ENCODE data around the gene MEIKIN. TPM values are rescaled to one million over a fixed set of nuclear protein-coding genes. Genes with fewer than 3 reads are reported as not detected.

MEIKIN gene
- total and polyA plus RNA-seq, 2 donors (not counting 3 experiments of a cell fraction or from before 2014, with no cell fraction given) = not detected

- FAIRE-seq (no peak), DNase-seq (ENCODE audit: low read depth, low spot score) (no peak)
- H3K9me3 ChIP-seq (replicated peaks; ENCODE audit: control insufficient read depth, insufficient read depth, low read length) = no peaks in the 10 kb centered on the region
- no peak overlapping the region for H3K27ac ChIP-seq (ENCODE audit: insufficient read depth, low read depth, low read length)
- H3K9ac ChIP-seq (replicated peaks; ENCODE audit: extremely low read depth, insufficient read depth, low read length) = no peak overlapping the region
- ChIA-PET CTCF (no interaction called here), POLR2A (no interaction called here)
- no TSS peak for BruUV-seq (replicated peaks)
- peaks cover 1 to 2% of the 10 kb centered on the region in 2 experiments for H3K27me3 ChIP-seq (ENCODE audit: control insufficient read depth in 2 of 2, insufficient read depth in 2 of 2, low read length in 2 of 2)
- no peaks in the 10 kb centered on the region for H3K9me1 ChIP-seq (replicated peaks; ENCODE audit: control insufficient read depth, extremely low read depth, insufficient read depth, low read length)
- H3K79me2 ChIP-seq (ENCODE audit: control insufficient read depth, insufficient read depth, low read length) = no peaks in the 10 kb centered on the region
- TF ChIP-seq FOS (IDR thresholded peaks at IDR 0.05; ENCODE audit: borderline replicate concordance, insufficient read depth, low read length) (no peak), MYC (IDR thresholded peaks at IDR 0.05; ENCODE audit: low read depth, low read length) (no peak), MAX (IDR thresholded peaks at IDR 0.05; ENCODE audit: insufficient read depth, insufficient read length) (no peak), POLR2AphosphoS5 (IDR thresholded peaks at IDR 0.05; ENCODE audit: insufficient read depth, low read depth, low read length) (no peak), CTCF (IDR thresholded peaks at IDR 0.05; ENCODE audit: extremely low read depth in 1 of 2, insufficient read depth in 1 of 2, low read depth in 1 of 2, low read length in 2 of 2) (no peak), JUN (IDR thresholded peaks at IDR 0.05; ENCODE audit: borderline replicate concordance, insufficient read depth, insufficient read length, low read depth) (no peak), EZH2 (IDR thresholded peaks at IDR 0.05; ENCODE audit: borderline replicate concordance, low read depth, low read length, severe bottlenecking) (no peak), GATA2 (IDR thresholded peaks at IDR 0.05; ENCODE audit: insufficient read depth, insufficient read length, low read depth, low read length) (no peak), POLR2A (IDR thresholded peaks at IDR 0.05; ENCODE audit: low read depth, low read length) (no peak)
- H3K4me1 ChIP-seq (ENCODE audit: control insufficient read depth, extremely low read depth, insufficient read depth, low read length) = peaks cover 5% of the 10 kb centered on the region
- H3K4me2 ChIP-seq (ENCODE audit: insufficient read depth, low read length) = no peak overlapping the region
- no peaks in the 10 kb centered on the region for H4K20me1 ChIP-seq (replicated peaks; ENCODE audit: control insufficient read depth, extremely low read depth, insufficient read depth, low read length)
- intact Hi-C loops (cut with micrococcal nuclease) = no loop called here
- H2AFZ ChIP-seq (ENCODE audit: low read depth, low read length) = no peak overlapping the region
- dilution Hi-C loops (cut with MboI; ENCODE audit: extremely low pct_ligation_motif_present, low sequenced_read_pairs) = no loop called here
- H3K36me3 ChIP-seq (ENCODE audit: control insufficient read depth in 2 of 2, extremely low read depth in 1 of 2, insufficient read depth in 2 of 2, low read length in 2 of 2) = no peaks in the 10 kb centered on the region
- H3K4me3 ChIP-seq (replicated peaks in 1 of 3; ENCODE audit: insufficient read depth in 1 of 3, low read depth in 1 of 3, low read length in 3 of 3) = no peak overlapping the region
These were observed 29.7 kb upstream of the MEIKIN start for GRCh38 chr5:131974956-131975726.

Data from endothelial cell of umbilical vein (primary cell).